ENCODE results near the gene MGP.

MGP gene

DNA sequence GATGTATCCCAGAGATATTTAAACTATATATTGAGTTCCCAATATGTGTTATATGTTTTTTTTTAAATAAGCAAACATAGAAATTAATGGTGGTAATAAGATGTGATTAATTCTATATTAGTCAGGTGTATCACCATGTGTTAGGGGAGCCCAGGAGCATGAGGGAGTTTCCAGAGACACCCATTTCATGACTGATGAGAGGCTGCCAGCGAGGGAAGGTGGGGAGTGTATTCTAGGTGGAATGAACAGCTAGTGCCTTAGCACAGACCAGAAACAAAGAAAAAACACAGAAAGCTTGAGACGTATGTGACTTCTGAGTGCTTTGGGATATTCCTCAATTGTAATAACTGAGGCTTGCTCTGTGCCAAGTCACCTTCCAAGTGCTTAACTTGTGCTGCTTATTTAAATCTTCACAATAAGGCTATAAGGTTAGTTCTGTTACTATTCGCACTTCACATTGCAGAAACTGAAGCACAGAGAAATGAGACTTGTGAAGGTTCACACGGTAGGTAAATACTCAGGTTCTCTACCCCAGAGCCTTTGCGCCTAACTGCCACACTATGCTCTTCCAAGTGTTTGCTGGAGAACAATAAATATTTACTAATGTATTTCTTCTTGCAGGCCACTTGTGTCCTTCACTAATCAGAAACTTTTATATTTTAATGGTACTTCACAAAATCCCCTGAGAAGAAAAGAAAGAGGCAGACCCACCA, 17.9 kb upstream of the MGP start:
- DNase-seq (ENCODE audit: low read depth in 3 of 3) = no peak

DNA sequence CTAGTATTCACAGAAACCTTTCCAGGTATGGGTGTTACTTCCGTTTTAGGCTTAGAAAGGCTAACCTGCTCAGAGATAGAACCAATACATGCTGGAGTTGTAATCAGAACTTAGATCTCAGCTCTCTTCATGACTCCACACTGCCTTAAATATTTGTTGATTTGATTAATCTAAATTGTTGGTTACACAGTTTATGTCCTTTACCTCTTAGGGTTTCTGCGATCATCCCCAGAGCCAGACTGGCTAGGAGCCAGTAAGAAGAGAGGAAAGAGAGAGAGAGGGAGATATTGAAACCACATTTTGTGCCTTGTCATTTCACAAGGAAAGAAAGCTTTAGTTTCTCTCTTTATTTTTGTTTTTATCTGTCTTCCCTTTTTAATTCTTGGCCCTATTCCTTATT, 16.8 kb upstream of the MGP start:
- DNase-seq (ENCODE audit: low read depth in 3 of 3) = no peak

- no peak for DNase-seq (ENCODE audit: low read depth in 3 of 3)
Observed at GRCh38 chr12:14901228-14901562, 15.5 kb upstream of the MGP start.

- DNase-seq (ENCODE audit: low read depth in 3 of 3) = no peak
Observed at GRCh38 chr12:14900521-14901227, 15.0 kb upstream of the MGP start.

DNA sequence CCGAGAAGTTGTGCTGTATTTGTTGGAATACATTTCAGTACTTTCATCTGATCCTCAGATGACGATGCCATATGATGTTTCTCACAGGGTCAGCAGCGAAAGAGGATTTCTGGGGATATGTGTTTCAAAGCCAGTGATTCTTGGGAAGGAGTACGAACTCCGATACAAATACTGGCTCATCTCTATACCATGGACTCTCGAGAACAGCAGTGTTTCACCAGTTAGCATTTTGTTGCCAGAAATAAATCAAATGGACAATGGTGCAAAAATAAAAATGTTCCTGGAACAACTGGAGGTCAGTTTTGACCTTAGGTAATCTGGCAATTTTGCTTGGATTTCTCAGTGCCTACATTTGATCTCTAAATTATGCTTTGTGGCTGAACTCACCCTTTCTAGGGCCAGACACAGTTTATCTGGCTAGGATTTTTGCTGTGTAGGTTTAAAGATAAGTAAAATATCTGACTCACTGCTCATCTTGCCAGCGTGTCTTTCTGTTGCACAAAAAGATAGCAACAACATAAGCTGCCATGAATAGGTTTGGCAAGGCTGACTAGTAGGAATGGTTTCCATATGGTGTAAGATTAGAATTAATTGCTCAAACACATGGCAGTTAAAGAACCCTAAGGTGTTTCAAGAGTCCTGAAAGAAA, 11.0 kb upstream of the MGP start:
- DNase-seq (ENCODE audit: low read depth in 3 of 3) = no peak

DNA sequence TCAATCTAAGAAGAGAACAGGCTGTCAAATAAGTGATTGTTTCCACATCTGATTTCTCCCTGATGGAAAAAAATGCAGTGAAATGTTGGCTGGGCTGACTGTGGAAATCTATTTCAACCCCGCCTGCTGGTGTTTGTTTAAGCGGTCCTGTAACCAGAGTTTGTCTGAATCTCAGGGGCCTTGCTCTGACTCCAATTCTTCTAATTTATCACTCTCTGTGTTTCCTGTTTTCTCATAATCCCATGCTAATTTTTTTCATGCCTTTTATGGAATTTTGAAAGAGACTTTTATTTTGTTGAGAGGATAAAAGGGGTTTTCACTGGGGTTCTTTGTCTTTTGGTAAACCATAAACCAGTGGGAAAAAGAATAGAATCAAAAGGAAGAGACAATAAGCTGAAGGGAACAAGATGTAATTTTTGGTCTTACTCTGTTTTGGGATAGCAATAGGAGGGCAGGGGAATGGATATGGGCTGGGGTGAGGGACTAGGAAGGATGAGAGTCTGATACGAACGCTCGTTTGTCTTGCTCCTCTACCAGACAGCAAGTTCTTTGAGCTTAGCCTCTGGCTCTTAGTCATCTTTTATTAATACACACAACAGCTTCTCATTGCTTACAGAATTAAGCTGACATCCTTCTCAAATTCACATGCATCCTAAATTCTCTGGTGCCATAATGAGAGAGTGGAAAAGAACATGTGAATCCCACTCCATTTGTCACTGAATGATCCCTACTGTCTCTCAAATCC, 8.0 kb upstream of the MGP start:
- no peak for DNase-seq (ENCODE audit: low read depth in 3 of 3)

DNA sequence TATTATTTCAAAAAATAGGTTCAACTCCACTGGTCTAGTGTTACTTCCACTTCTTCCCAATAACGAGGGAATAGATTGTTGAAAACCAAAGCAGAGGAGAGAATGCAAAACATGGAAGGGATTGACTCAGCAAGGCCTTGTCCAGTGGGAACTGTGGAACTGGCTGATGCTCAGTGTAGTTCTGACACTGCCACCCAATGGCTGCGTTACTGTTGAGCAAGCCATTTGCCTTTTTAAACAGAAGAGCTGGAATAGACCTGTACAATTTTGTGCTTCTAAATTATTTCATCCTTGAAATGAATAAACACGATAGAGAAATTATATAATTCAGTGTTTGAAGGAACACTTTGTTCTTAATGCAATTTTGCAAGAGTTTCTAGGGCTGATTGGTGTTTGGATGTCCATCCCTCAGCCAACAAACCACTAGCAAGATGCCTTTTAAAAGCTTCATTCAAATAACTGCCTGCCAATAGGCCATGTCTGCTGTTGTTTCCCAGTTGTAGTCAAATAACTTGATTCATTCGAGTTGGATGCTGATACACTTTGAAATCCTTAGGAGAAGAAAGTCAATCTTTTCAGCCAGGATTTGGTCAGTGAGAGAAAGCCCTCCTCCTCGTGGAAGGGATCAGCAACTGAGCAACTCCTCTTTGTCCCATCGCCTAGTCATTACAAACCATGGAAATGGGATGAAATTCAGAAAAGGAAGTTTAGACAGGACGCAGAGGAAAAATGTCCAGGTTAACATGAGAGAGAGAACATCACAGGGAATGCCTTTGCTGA, 7.3 kb upstream of the MGP start:
- no peak for DNase-seq (ENCODE audit: low read depth in 3 of 3)

- no peak for DNase-seq (ENCODE audit: low read depth in 3 of 3)
Observed at GRCh38 chr12:14890701-14891100, 5.0 kb upstream of the MGP start.

GRCh38 chr12:14886271-14886670, 617 bp upstream of the MGP start:
- DNase-seq (ENCODE audit: low read depth in 3 of 3) = no peak

GRCh38 chr12:14884458-14884878, 1.2 kb downstream of the MGP start:
- DNase-seq (ENCODE audit: low read depth in 3 of 3) = peak; percentile 45 to 63 (median 56)

DNA sequence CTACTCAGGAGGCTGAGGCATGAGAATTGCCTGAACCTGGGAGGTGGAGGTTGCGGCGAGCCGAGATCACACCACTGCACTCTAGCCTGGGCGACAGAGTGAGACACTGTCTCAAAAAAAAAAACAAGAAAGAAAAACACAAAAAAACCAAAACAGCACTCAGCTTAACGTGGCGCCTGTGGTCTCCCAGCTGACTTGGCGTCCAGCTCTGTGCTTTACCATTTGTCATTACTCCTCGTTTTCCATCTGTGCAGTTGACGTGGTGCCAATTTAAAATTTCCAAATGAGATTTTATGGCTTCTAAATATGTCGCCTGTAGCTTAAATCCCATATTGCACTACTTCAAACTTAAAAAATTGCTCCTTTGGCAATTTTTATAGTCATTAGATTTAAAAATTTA, 2.0 kb downstream of the MGP start:
- DNase-seq (ENCODE audit: low read depth in 3 of 3) = no peak

GRCh38 chr12:14880890-14881453, 4.7 kb downstream of the MGP start:
- DNase-seq (ENCODE audit: low read depth in 3 of 3) = no peak

- no peak for DNase-seq (ENCODE audit: low read depth in 3 of 3)
Observed at GRCh38 chr12:14879222-14879933, 6.3 kb downstream of the MGP start.

GRCh38 chr12:14878488-14878887, 7.2 kb downstream of the MGP start:
- DNase-seq (ENCODE audit: low read depth in 3 of 3) = no peak

GRCh38 chr12:14876833-14877232, 8.8 kb downstream of the MGP start:
- DNase-seq (ENCODE audit: low read depth in 3 of 3) = no peak

- no peak for DNase-seq (ENCODE audit: low read depth in 3 of 3)
Observed at GRCh38 chr12:14874882-14875281, 10.8 kb downstream of the MGP start.

DNA sequence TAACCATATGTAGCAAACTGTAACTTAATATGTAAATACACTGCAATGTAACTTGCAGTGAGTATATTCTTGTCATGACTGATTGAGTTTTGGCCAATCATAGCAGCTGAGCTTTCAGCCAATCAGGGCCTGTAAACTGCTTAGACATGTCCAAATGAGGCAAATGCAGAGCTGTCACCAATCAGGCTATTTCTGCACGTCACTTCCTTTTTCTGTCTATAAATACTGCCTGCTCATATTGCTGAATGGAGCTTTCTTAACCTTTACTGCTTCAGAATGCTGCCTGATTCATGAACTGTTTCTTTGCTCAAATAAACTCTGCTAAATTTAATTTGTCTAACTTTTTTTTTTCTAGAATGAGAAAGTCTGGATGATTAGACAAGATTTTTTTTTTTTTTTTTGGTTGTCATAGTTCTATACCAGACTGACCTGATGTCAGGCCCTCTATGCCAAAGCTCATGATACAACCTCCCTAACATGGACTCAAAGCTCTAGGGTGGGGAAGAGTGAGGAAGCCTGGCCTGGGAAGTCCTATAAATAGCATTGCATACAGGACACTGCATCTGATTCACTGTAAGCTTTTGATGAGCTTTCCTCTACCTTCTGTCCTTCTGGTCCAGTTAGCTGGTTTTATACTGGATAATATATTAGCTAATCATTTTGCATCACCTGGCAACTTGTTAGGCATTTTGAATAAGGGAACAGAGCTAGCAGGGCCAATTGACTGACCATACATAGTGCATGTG, 12.0 kb downstream of the MGP start:
- no peak for DNase-seq (ENCODE audit: low read depth in 3 of 3)

DNA sequence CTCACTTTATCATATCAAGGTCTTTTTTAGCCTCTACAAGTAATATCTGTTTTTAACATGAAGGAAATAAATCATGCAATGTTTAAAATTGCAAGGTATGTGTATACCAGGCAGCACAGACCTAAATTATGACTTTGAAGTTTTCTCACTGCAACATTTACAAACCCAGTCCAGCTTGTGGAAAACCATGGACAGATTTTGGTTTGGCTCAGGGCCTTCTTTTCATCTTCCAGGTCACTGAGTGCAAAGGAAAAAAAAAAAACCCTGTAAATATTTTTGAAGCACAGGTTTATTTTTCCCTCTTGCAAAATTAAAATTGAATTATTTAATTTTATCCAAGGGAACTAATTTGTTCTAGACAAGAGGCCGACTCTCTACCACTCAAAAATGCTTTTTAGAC, 13.8 kb downstream of the MGP start:
- no peak for DNase-seq (ENCODE audit: low read depth in 3 of 3)

DNA sequence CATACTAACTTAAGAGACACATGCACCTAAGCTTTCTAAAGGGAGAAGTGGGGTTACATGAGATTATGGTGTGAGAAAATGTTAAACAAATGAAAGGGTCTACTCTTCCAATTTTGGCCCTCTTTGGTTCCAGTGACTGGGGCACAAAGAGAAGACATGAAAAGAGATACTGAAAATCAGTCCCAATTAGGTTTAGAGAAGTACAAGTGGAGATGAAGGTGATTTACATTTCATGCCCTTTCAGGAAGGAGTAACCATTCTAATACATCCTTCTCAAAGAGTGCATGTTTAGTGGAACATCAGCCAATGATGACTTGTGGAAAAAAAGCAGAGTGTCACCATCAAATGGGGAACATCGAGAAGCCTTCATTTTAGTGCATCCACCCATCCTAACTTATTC, 14.4 kb downstream of the MGP start:
- no peak for DNase-seq (ENCODE audit: low read depth in 3 of 3)

- no peak for DNase-seq (ENCODE audit: low read depth in 3 of 3)
Observed at GRCh38 chr12:14868916-14869506, 16.6 kb downstream of the MGP start.

All from stimulated activated CD4-positive, alpha-beta T cell treated with anti-CD3 and anti-CD28 coated beads, TNF-alpha, amount 100 ng/mL, for 24 hours (primary cell).